WTC11 (cell line): Measurements from ENCODE around the gene PLCG1. TPM values are rescaled to one million over a fixed set of nuclear protein-coding genes. Genes with fewer than 3 reads are reported as not detected.

Experiments used
- ATAC-seq: fragments of 200-7000 bp; cut with Tn5 transposase; 2 replicates; pipeline ENCODE4 v1.10.0; 2021; ENCODE audit warnings: mild to moderate bottlenecking, moderate library complexity
- CTCF ChIA-PET: fragments of 300-600 bp; sonication (Branson Sonifier 250); formaldehyde crosslinking; loops from one replicate; lab custom pipeline; 2021; ENCODE audit warnings: antibody characterized with exemption; lab: Charles Lee
- POLR2A ChIA-PET: fragments of 350-600 bp; sonication (Branson Sonifier 250); formaldehyde crosslinking; loops from one replicate; lab custom pipeline; 2021; ENCODE audit warnings: antibody characterized with exemption; lab: Charles Lee
- DNase-seq: peaks from one replicate; pipeline ENCODE4 v3.0.0; 2021; ENCODE audit warnings: low spot score
- H3K27ac Mint-ChIP-seq: 2 replicates; pipeline ENCODE4 v1.8.0; 2021; ENCODE audit warnings: mixed read lengths
- H3K27me3 Mint-ChIP-seq: 2 replicates; pipeline ENCODE4 v1.8.0; 2021; ENCODE audit warnings: low read depth, mild to moderate bottlenecking, moderate library complexity, mixed read lengths
- H3K36me3 Mint-ChIP-seq: 2 replicates; pipeline ENCODE4 v1.8.0; 2021; ENCODE audit warnings: mixed read lengths
- H3K4me1 Mint-ChIP-seq: 2 replicates; pipeline ENCODE4 v1.8.0; 2022; ENCODE audit warnings: mixed read lengths
- H3K4me3 Mint-ChIP-seq: 2 replicates; pipeline ENCODE4 v1.8.0; 2021; ENCODE audit warnings: mild to moderate bottlenecking, moderate library complexity, mixed read lengths
- H3K9me3 Mint-ChIP-seq: 2 replicates; pipeline ENCODE4 v1.8.0; 2021; ENCODE audit warnings: mixed read lengths
- ATF6 ChIP-seq: sonication (generic); formaldehyde crosslinking; IDR thresholded peaks from 2 replicates; pipeline ENCODE4 v1.8.1; 2023; ENCODE audit warnings: mild to moderate bottlenecking, missing genetic modification reagents
- CDX4 ChIP-seq: fragments of 250-450 bp; sonication (Bioruptor Pico); IDR thresholded peaks from 2 replicates; pipeline ENCODE4 v1.9.0; 2021; ENCODE audit warnings: moderate library complexity, mild to moderate bottlenecking, inconsistent platforms, borderline replicate concordance
- CTCF ChIP-seq: fragments of 200-600 bp; IDR thresholded peaks from 2 replicates; pipeline ENCODE4 v1.8.0; 2022; ENCODE audit warnings: antibody characterized with exemption
- EMX1 ChIP-seq: fragments of 250-450 bp; sonication (Bioruptor Pico); IDR thresholded peaks from 2 replicates; pipeline ENCODE4 v1.8.0; 2021; ENCODE audit warnings: mild to moderate bottlenecking
- GABPB1 ChIP-seq: sonication (generic); formaldehyde crosslinking; IDR thresholded peaks from 2 replicates; pipeline ENCODE4 v1.8.1; 2023; ENCODE audit warnings: mild to moderate bottlenecking, missing genetic modification reagents
- IRF1 ChIP-seq: sonication (generic); formaldehyde crosslinking; IDR thresholded peaks from 2 replicates; pipeline ENCODE4 v1.8.0; 2023; ENCODE audit warnings: missing genetic modification reagents
- MYBL2 ChIP-seq: sonication (generic); formaldehyde crosslinking; IDR thresholded peaks from 2 replicates; pipeline ENCODE4 v1.8.1; 2023; ENCODE audit warnings: mild to moderate bottlenecking, moderate library complexity, missing genetic modification reagents
- NFYB ChIP-seq: sonication (generic); formaldehyde crosslinking; conservative IDR thresholded peaks from 2 replicates; pipeline ENCODE4 v1.8.0; 2022; ENCODE audit warnings: low read depth, missing genetic modification reagents
- NR2C2 ChIP-seq: sonication (generic); formaldehyde crosslinking; IDR thresholded peaks from 2 replicates; pipeline ENCODE4 v1.8.0; 2022; ENCODE audit warnings: mild to moderate bottlenecking, missing genetic modification reagents
- PREB ChIP-seq: sonication (generic); formaldehyde crosslinking; IDR thresholded peaks from 2 replicates; pipeline ENCODE4 v1.8.1; 2022; ENCODE audit warnings: mild to moderate bottlenecking, missing genetic modification reagents, moderate library complexity, borderline replicate concordance
- USF1 ChIP-seq: sonication (generic); formaldehyde crosslinking; IDR thresholded peaks from 2 replicates; pipeline ENCODE4 v1.8.0; 2022; ENCODE audit warnings: mild to moderate bottlenecking, missing genetic modification reagents
- USF2 ChIP-seq: sonication (generic); formaldehyde crosslinking; IDR thresholded peaks from 2 replicates; pipeline ENCODE4 v1.8.1; 2023; ENCODE audit warnings: mild to moderate bottlenecking, missing genetic modification reagents, moderate library complexity
- ZBTB43 ChIP-seq: sonication (generic); formaldehyde crosslinking; IDR thresholded peaks from 2 replicates; pipeline ENCODE4 v1.8.1; 2023; ENCODE audit warnings: mild to moderate bottlenecking, missing genetic modification reagents
- ZNF138 ChIP-seq: sonication (generic); formaldehyde crosslinking; conservative IDR thresholded peaks from 2 replicates; pipeline ENCODE4 v1.8.1; 2022; ENCODE audit warnings: mild to moderate bottlenecking, moderate library complexity, missing genetic modification reagents
- ZNF532 ChIP-seq: fragments of 250-450 bp; sonication (Bioruptor Pico); IDR thresholded peaks from 2 replicates; pipeline ENCODE4 v1.9.0; 2021; ENCODE audit warnings: mild to moderate bottlenecking, borderline replicate concordance
- ZSCAN18 ChIP-seq: fragments of 250-450 bp; sonication (Bioruptor Pico); IDR thresholded peaks from 2 replicates; pipeline ENCODE4 v2.1.2; 2022; ENCODE audit warnings: mild to moderate bottlenecking, moderate library complexity
- total RNA-seq: library from RNA; stranded (reverse); gene quantifications from 3 replicates; pipeline ENCODE4 v1.2.3, GENCODE V29; 2021

Gene PLCG1
- total RNA-seq, 1 experiment from 2014 or later = 201 TPM

- ChIA-PET POLR2A (no interaction called here), CTCF (interaction anchor here (0.6 to 3.4 kb wide), 4 partner anchors 52 to 262 kb away, joined by 3 to 14 read pairs (median 4); no protein-coding TSS in a partner anchor)
- H3K9me3 Mint-ChIP-seq = no peaks in the 10 kb centered on the region
These were observed 87.7 kb downstream of the PLCG1 start for GRCh38 chr20:41225091-41225490.

More at GRCh38 chr20:41225091-41225490, 87.7 kb downstream of the PLCG1 start:
- Mint-ChIP-seq H3K4me3 (no peak overlapping the region), H3K27ac (no peak overlapping the region), H3K36me3 (no peaks in the 10 kb centered on the region), H3K27me3 (no peaks in the 10 kb centered on the region), H3K4me1 (no peaks in the 10 kb centered on the region)
- no peak for TF ChIP-seq IRF1 (CRISPR knock-in tag)
- no peak for TF ChIP-seq ZSCAN18 (CRISPR knock-in tag)
- TF ChIP-seq PREB = no peak
- TF ChIP-seq CDX4 (CRISPR knock-in tag) = no peak
- TF ChIP-seq NFYB = no peak
- TF ChIP-seq USF2 (CRISPR knock-in tag) = no peak
- TF ChIP-seq NR2C2 (CRISPR knock-in tag) = no peak
- no peak for TF ChIP-seq CTCF
- no peak for TF ChIP-seq EMX1 (CRISPR knock-in tag)
- no peak for TF ChIP-seq ZNF138
- no peak for TF ChIP-seq ATF6 (CRISPR knock-in tag)
- no peak for TF ChIP-seq USF1 (CRISPR knock-in tag)
- TF ChIP-seq ZNF532 (CRISPR knock-in tag) = no peak
- TF ChIP-seq GABPB1 (CRISPR knock-in tag) = no peak
- TF ChIP-seq MYBL2 (CRISPR knock-in tag) = no peak
- TF ChIP-seq ZBTB43 (CRISPR knock-in tag) = no peak
- ATAC-seq (no peak), DNase-seq (no peak)
